HEK293T (cell line): ENCODE results near the gene KLK13.

Experiments
- CTCF ChIA-PET: fragments of 350-600 bp; formaldehyde crosslinking; extraction: SDS; loops from one replicate; lab custom pipeline; 2021; ENCODE audit warnings: antibody characterized with exemption, inconsistent platforms; lab: Yijun Ruan, JAX
- POLR2A ChIA-PET: fragments of 350-600 bp; formaldehyde crosslinking; extraction: SDS; loops from one replicate; lab custom pipeline; 2020; ENCODE audit warnings: antibody characterized with exemption, inconsistent platforms; lab: Yijun Ruan, JAX
- DNase-seq: peaks from one replicate; pipeline ENCODE4 v3.0.0; 2012; ENCODE audit warnings: mixed read lengths; ENCODE audit errors: extremely low spot score
- ARNT ChIP-seq: fragments of 450-650 bp; IDR thresholded peaks from 2 replicates; pipeline ENCODE4 v1.6.1; 2017; ENCODE audit warnings: mild to moderate bottlenecking
- CTBP1 ChIP-seq: fragments of 450-650 bp; IDR thresholded peaks from 2 replicates; pipeline ENCODE4 v1.6.1; 2016; ENCODE audit warnings: borderline replicate concordance
- ELF4 ChIP-seq: fragments of 450-650 bp; IDR thresholded peaks from 2 replicates; pipeline ENCODE4 v1.6.1; 2017; ENCODE audit warnings: antibody characterized with exemption
- FOXA1 ChIP-seq: fragments of 450-650 bp; IDR thresholded peaks from 2 replicates; pipeline ENCODE4 v1.6.1; 2016; ENCODE audit warnings: mild to moderate bottlenecking
- FOXK2 ChIP-seq: fragments of 450-650 bp; IDR thresholded peaks from 2 replicates; pipeline ENCODE4 v1.6.1; 2016; ENCODE audit warnings: mild to moderate bottlenecking
- FOXM1 ChIP-seq: fragments of 450-650 bp; IDR thresholded peaks from 2 replicates; pipeline ENCODE4 v1.6.1; 2017; ENCODE audit warnings: mild to moderate bottlenecking, borderline replicate concordance
- HDGF ChIP-seq: fragments of 450-650 bp; IDR thresholded peaks from 2 replicates; pipeline ENCODE4 v1.6.1; 2017; ENCODE audit warnings: antibody characterized with exemption, borderline replicate concordance
- L3MBTL2 ChIP-seq: fragments of 450-650 bp; conservative IDR thresholded peaks from 2 replicates; pipeline ENCODE4 v1.6.1; 2016; ENCODE audit warnings: mild to moderate bottlenecking
- LEF1 ChIP-seq: fragments of 450-650 bp; IDR thresholded peaks from 2 replicates; pipeline ENCODE4 v1.6.1; 2017; ENCODE audit warnings: mild to moderate bottlenecking, borderline replicate concordance
- NFRKB ChIP-seq: fragments of 450-650 bp; IDR thresholded peaks from 2 replicates; pipeline ENCODE4 v1.6.1; 2016; ENCODE audit warnings: mild to moderate bottlenecking, moderate library complexity
- PKNOX1 ChIP-seq: fragments of 450-650 bp; IDR thresholded peaks from 2 replicates; pipeline ENCODE4 v1.6.1; 2016
- SP1 ChIP-seq: fragments of 450-650 bp; IDR thresholded peaks from 2 replicates; pipeline ENCODE4 v1.6.1; 2017
- SUZ12 ChIP-seq: fragments of 450-650 bp; IDR thresholded peaks from 2 replicates; pipeline ENCODE4 v1.6.1; 2016; ENCODE audit warnings: mild to moderate bottlenecking
- TARDBP ChIP-seq: fragments of 450-650 bp; IDR thresholded peaks from 2 replicates; pipeline ENCODE4 v1.6.1; 2016
- ZNF384 ChIP-seq: fragments of 450-650 bp; IDR thresholded peaks from 2 replicates; pipeline ENCODE4 v1.6.1; 2016

The KLK13 gene

GRCh38 chr19:51064534-51065220 lies at the start of gene KLK13:
Gene KLK13, minus strand, starts transcription at chr19:51065092. Its CDS starts 25 bp downstream, at chr19:51065067.
- no peak for TF ChIP-seq TARDBP
- no peak for TF ChIP-seq PKNOX1
- no peak for TF ChIP-seq ELF4
- TF ChIP-seq FOXA1: no peak
- ChIA-PET POLR2A (interaction anchor here (1.4 kb wide), 1 partner anchor 48 kb away, joined by 3 read pairs; no protein-coding TSS in a partner anchor), CTCF (no interaction called here)
- DNase-seq: peak; percentile 26

- TF ChIP-seq FOXM1 (no peak), PKNOX1 (no peak), LEF1 (no peak), CTBP1 (no peak), SUZ12 (no peak), SP1 (no peak)
- DNase-seq: no peak
- ChIA-PET POLR2A (no interaction called here), CTCF (no interaction called here)
Measured at GRCh38 chr19:51114087-51114729, 49.3 kb upstream of the KLK13 start.

GRCh38 chr19:51111606-51112005 lies 46.7 kb upstream of the KLK13 start:
- no peak for TF ChIP-seq FOXM1
- TF ChIP-seq PKNOX1: 0 out of 2 replicates have a peak, but pooled peaks have one; percentile 5
- TF ChIP-seq SUZ12: no peak
- TF ChIP-seq L3MBTL2: no peak
- POLR2A ChIA-PET: no interaction called here
- peak; percentile 30 for DNase-seq
- CTCF ChIA-PET: interaction anchor here (0.7 to 0.8 kb wide), 2 partner anchors 14 to 273 kb away, joined by 3 read pairs; no protein-coding TSS in a partner anchor

- TF ChIP-seq NFRKB: no peak
- no peak for TF ChIP-seq FOXA1
- TF ChIP-seq ARNT: no peak
- TF ChIP-seq PKNOX1: no peak
- no peak for TF ChIP-seq ZNF384
- DNase-seq: no peak
- POLR2A ChIA-PET: no interaction called here
- CTCF ChIA-PET: interaction anchor here (0.5 kb wide), 1 partner anchor 10 kb away, joined by 5 read pairs; no protein-coding TSS in a partner anchor
Measured at GRCh38 chr19:51110666-51110971, 45.7 kb upstream of the KLK13 start.

- DNase-seq: no peak
- ChIA-PET CTCF (interaction anchor here (0.9 kb wide), 1 partner anchor 92 kb away, joined by 3 read pairs; no protein-coding TSS in a partner anchor), POLR2A (interaction anchor here (1.0 kb wide), 1 partner anchor 304 kb away, joined by 3 read pairs; no protein-coding TSS in a partner anchor)
- TF ChIP-seq SP1 (no peak), L3MBTL2 (peak; percentile 85), FOXK2 (no peak), TARDBP (peak; percentile 56; the same call in 1 of the 2 replicates), HDGF (no peak)
Measured at GRCh38 chr19:51108805-51109146, 43.9 kb upstream of the KLK13 start.

- ChIA-PET POLR2A (interaction anchor here (1.0 kb wide), 1 partner anchor 303 kb away, joined by 3 read pairs; no protein-coding TSS in a partner anchor), CTCF (interaction anchor here (0.9 kb wide), 1 partner anchor 92 kb away, joined by 3 read pairs; no protein-coding TSS in a partner anchor)
- peak; percentile 96 for DNase-seq
- TF ChIP-seq SUZ12: peak; percentile 71
- peak; percentile 94 for TF ChIP-seq ELF4
- no peak for TF ChIP-seq NFRKB
- TF ChIP-seq L3MBTL2: no peak
- peak; percentile 75 for TF ChIP-seq PKNOX1
Measured at GRCh38 chr19:51108066-51108804, 43.3 kb upstream of the KLK13 start, which contains the start of gene CTU1. Gene CTU1, minus strand, starts transcription at chr19:51108409. Its CDS starts 3,840 bp downstream, at chr19:51104569.
